HepG2 (cell line): ENCODE results near the gene DLG4. TPM values are rescaled to one million over a fixed set of nuclear protein-coding genes. Genes with fewer than 3 reads are reported as not detected.

ENCODE experiments used
- ARID4A ChIP-seq: sonication (generic); formaldehyde crosslinking; IDR thresholded peaks from 2 replicates; pipeline ENCODE4 v1.5.0; 2020; ENCODE audit warnings: mild to moderate bottlenecking, missing genetic modification reagents, borderline replicate concordance
- ARNT2 ChIP-seq: sonication (generic); formaldehyde crosslinking; IDR thresholded peaks from 2 replicates; pipeline ENCODE4 v1.8.0; 2022; ENCODE audit warnings: mild to moderate bottlenecking, low read depth, missing genetic modification reagents, moderate library complexity
- HMG20A ChIP-seq: IDR thresholded peaks from 2 replicates; pipeline ENCODE4 v1.6.1; 2016; ENCODE audit warnings: borderline replicate concordance
- HOXA9 ChIP-seq: sonication (generic); formaldehyde crosslinking; IDR thresholded peaks from 2 replicates; pipeline ENCODE4 v1.8.1; 2022; ENCODE audit warnings: missing genetic modification reagents, mild to moderate bottlenecking, moderate library complexity, borderline replicate concordance
- KDM2A ChIP-seq: sonication (generic); formaldehyde crosslinking; IDR thresholded peaks from 2 replicates; pipeline ENCODE4 v1.4.0; 2020; ENCODE audit warnings: low read depth, missing genetic modification reagents, borderline replicate concordance
- MLXIP ChIP-seq: sonication (generic); formaldehyde crosslinking; IDR thresholded peaks from 2 replicates; pipeline ENCODE4 v1.9.0; 2021; ENCODE audit warnings: missing genetic modification reagents, borderline replicate concordance
- MYC ChIP-seq: sonication (generic); formaldehyde crosslinking; IDR thresholded peaks from 2 replicates; pipeline ENCODE4 v1.9.0; 2021; ENCODE audit warnings: missing genetic modification reagents, borderline replicate concordance
- PAXIP1 ChIP-seq: sonication (generic); formaldehyde crosslinking; conservative IDR thresholded peaks from 2 replicates; pipeline ENCODE4 v1.4.0; 2020; ENCODE audit warnings: mild to moderate bottlenecking, missing genetic modification reagents, moderate library complexity
- RFXAP ChIP-seq: sonication (generic); formaldehyde crosslinking; IDR thresholded peaks from 2 replicates; pipeline ENCODE4 v1.4.0; 2020; ENCODE audit warnings: missing genetic modification reagents, borderline replicate concordance
- ZNF337 ChIP-seq: sonication (generic); formaldehyde crosslinking; IDR thresholded peaks from 2 replicates; pipeline ENCODE4 v1.5.1; 2020; ENCODE audit warnings: missing genetic modification reagents, low read depth, mild to moderate bottlenecking, borderline replicate concordance
- ZNF350 ChIP-seq: sonication (generic); formaldehyde crosslinking; IDR thresholded peaks from 2 replicates; pipeline ENCODE4 v1.4.0; 2020; ENCODE audit warnings: mild to moderate bottlenecking, low read depth, missing genetic modification reagents, borderline replicate concordance
- ZNF710 ChIP-seq: sonication (generic); formaldehyde crosslinking; IDR thresholded peaks from 2 replicates; pipeline ENCODE4 v1.5.0; 2020; ENCODE audit warnings: mild to moderate bottlenecking, missing genetic modification reagents, borderline replicate concordance
- ZNF792 ChIP-seq: IDR thresholded peaks from 2 replicates; pipeline ENCODE4 v1.6.1; 2016
- polyA plus RNA-seq, 8 experiments: library from polyadenylated mRNA; depleted of rRNA in 3 of 8; stranded (reverse) in 7 of 8; unstranded in 1 of 8; fragments of >200 nt; fragmentation: Illumina TruSeq in 4 of 8; extraction: Trizol in 4 of 8; gene quantifications; 2 replicates each; pipeline versions ENCODE4 v1.2.1 to v1.2.3, GENCODE V29; 2011 to 2016; ENCODE audit warnings: low read depth in 4 of 8, missing spikeins in 1 of 8, mixed read lengths in 1 of 8; ENCODE audit not compliant: insufficient read depth in 1 of 8
- total RNA-seq, 5 experiments: library from RNA; depleted of rRNA; stranded (reverse); fragments of >200 nt; fragmentation: Illumina TruSeq; extraction: Trizol; gene quantifications; 2 replicates each; pipeline ENCODE4 v1.2.3, GENCODE V29; 2016; ENCODE audit warnings: low read depth in 1 of 5

The DLG4 gene
- total and polyA plus RNA-seq, 2 of the 13 experiments (the other 11 are each of a cell fraction or from before 2014, with no cell fraction given) = 0.71 to 4.3 TPM

- peak; percentile 88; the same call in 1 of the 2 replicates for TF ChIP-seq ZNF710 (CRISPR knock-in tag)
- TF ChIP-seq HOXA9 (CRISPR knock-in tag) = no peak
- TF ChIP-seq HMG20A (CRISPR knock-in tag) = no peak
- TF ChIP-seq MYC (CRISPR knock-in tag) = peak; percentile 43; the same call in 1 of the 2 replicates
- TF ChIP-seq ZNF350 (CRISPR knock-in tag) = peak; percentile 67; the same call in 1 of the 2 replicates
- peak; percentile 79; the same call in 1 of the 2 replicates for TF ChIP-seq KDM2A (CRISPR knock-in tag)
- TF ChIP-seq PAXIP1 (CRISPR knock-in tag) = peak; percentile 53
- TF ChIP-seq RFXAP (CRISPR knock-in tag) = 0 out of 2 replicates have a peak, but pooled peaks have one; percentile 46
- 0 out of 2 replicates have a peak, but pooled peaks have one; percentile 40 for TF ChIP-seq ZNF337 (CRISPR knock-in tag)
- no peak for TF ChIP-seq MLXIP (CRISPR knock-in tag)
- TF ChIP-seq ARID4A (CRISPR knock-in tag) = peak; percentile 81; the same call in 1 of the 2 replicates
- TF ChIP-seq ARNT2 (CRISPR knock-in tag) = peak; percentile 56; the same call in 1 of the 2 replicates
- TF ChIP-seq ZNF792 (CRISPR knock-in tag) = no peak
Observed at GRCh38 chr17:7239091-7240027, 19.7 kb upstream of the DLG4 start, which contains the start of gene PHF23 (continued).
